GM19395 (cell line): ENCODE results near the gene SLC35A5.

Experiments
- ATAC-seq: cut with Tn5 transposase; IDR thresholded peaks from one replicate; pipeline ENCODE4 v1.9.1; 2021; ENCODE audit warnings: mild to moderate bottlenecking, moderate library complexity; ENCODE audit not compliant: unreplicated experiment

Gene SLC35A5

GRCh38 chr3:112569265-112569664 lies 7.4 kb downstream of the SLC35A5 start:
- ATAC-seq: no peak

- no peak for ATAC-seq
These were observed 10.9 kb downstream of the SLC35A5 start for GRCh38 chr3:112572701-112573100.

- ATAC-seq: no peak
These were observed 17.4 kb downstream of the SLC35A5 start for GRCh38 chr3:112579232-112579631.

- ATAC-seq: no peak
These were observed 17.9 kb downstream of the SLC35A5 start for GRCh38 chr3:112579697-112580096.

- no peak for ATAC-seq
These were observed 20.5 kb downstream of the SLC35A5 start for GRCh38 chr3:112582244-112582874.

- no peak for ATAC-seq
These were observed 21.3 kb downstream of the SLC35A5 start for GRCh38 chr3:112583105-112583504.

GRCh38 chr3:112585782-112586181 lies 23.9 kb downstream of the SLC35A5 start:
- no peak for ATAC-seq

- no peak for ATAC-seq
These were observed 25.5 kb downstream of the SLC35A5 start for GRCh38 chr3:112587336-112587735.

- no peak for ATAC-seq
These were observed 31.4 kb downstream of the SLC35A5 start for GRCh38 chr3:112593258-112593657.

GRCh38 chr3:112594856-112595255 lies 33.0 kb downstream of the SLC35A5 start:
- no peak for ATAC-seq

GRCh38 chr3:112597945-112598344 lies 36.1 kb downstream of the SLC35A5 start:
- ATAC-seq: no peak

- no peak for ATAC-seq
These were observed 36.9 kb downstream of the SLC35A5 start for GRCh38 chr3:112598731-112599130.

GRCh38 chr3:112602217-112602838 lies 40.5 kb downstream of the SLC35A5 start:
- peak; percentile 88 for ATAC-seq

- no peak for ATAC-seq
These were observed 42.7 kb downstream of the SLC35A5 start for GRCh38 chr3:112604536-112604935.

GRCh38 chr3:112605285-112605684 lies 43.4 kb downstream of the SLC35A5 start:
- ATAC-seq: no peak

GRCh38 chr3:112606098-112606497 lies 44.3 kb downstream of the SLC35A5 start:
- no peak for ATAC-seq

- no peak for ATAC-seq
These were observed 46.0 kb downstream of the SLC35A5 start for GRCh38 chr3:112607863-112608262.

- ATAC-seq: no peak
These were observed 48.3 kb downstream of the SLC35A5 start for GRCh38 chr3:112610121-112610520.

- ATAC-seq: no peak
These were observed 50.1 kb downstream of the SLC35A5 start for GRCh38 chr3:112611752-112612515.

- ATAC-seq: no peak
These were observed 54.3 kb downstream of the SLC35A5 start for GRCh38 chr3:112615989-112616731.

- ATAC-seq: no peak
These were observed 55.4 kb downstream of the SLC35A5 start for GRCh38 chr3:112617285-112617684.
